Heart right ventricle (tissue), 16 donors: ENCODE results near the gene HERC6. TPM values are rescaled to one million over a fixed set of nuclear protein-coding genes. Genes with fewer than 3 reads are reported as not detected.

Experiments used
- ATAC-seq, 8 donors: fragments of 200-7000 bp; cut with Tn5 transposase; one replicate each; pipeline ENCODE4 v1.9.1; 2020; ENCODE audit warnings: mild to moderate bottlenecking in 8 of 8, moderate library complexity in 8 of 8, moderate number of reproducible peaks in 1 of 8
- DNase-seq, 2 donors: peaks; one replicate each; pipeline ENCODE4 v3.0.0-alpha.2; 2020
- H3K27ac ChIP-seq, 10 donors: fragments of 200-600 bp; sonication (generic) in 2 of 10; one replicate each; pipeline versions ENCODE4 v1.5.0 to v1.8.0; 2020 to 2022; ENCODE audit warnings: mild to moderate bottlenecking in 3 of 10
- H3K27me3 ChIP-seq, 7 donors: fragments of 200-600 bp; one replicate each; pipeline ENCODE4 v1.8.0; 2021 to 2022; ENCODE audit warnings: mild to moderate bottlenecking in 2 of 7
- H3K36me3 ChIP-seq, 9 donors: fragments of 200-600 bp; sonication (generic) in 1 of 9; one replicate each; pipeline versions ENCODE4 v1.5.0 to v1.8.0; 2020 to 2022; ENCODE audit warnings: mild to moderate bottlenecking in 2 of 9
- H3K4me1 ChIP-seq, 9 donors: fragments of 200-600 bp; sonication (generic) in 1 of 9; one replicate each; pipeline versions ENCODE4 v1.5.0 to v1.8.0; 2020 to 2022; ENCODE audit warnings: mild to moderate bottlenecking in 4 of 9
- H3K4me3 ChIP-seq, 10 donors: fragments of 200-600 bp; sonication (generic) in 2 of 10; one replicate each; pipeline versions ENCODE4 v1.5.0 to v1.8.0; 2020 to 2022; ENCODE audit warnings: mild to moderate bottlenecking in 7 of 10, moderate library complexity in 2 of 10
- H3K9me3 ChIP-seq, 11 donors: fragments of 200-600 bp in 10 of 11; sonication (generic) in 2 of 11; one replicate each; pipeline versions ENCODE4 v1.5.0 to v1.8.0; 2013 to 2022; ENCODE audit warnings: mild to moderate bottlenecking in 2 of 11, control low read depth in 1 of 11, moderate library complexity in 1 of 11
- CTCF ChIP-seq, 9 donors: fragments of 200-600 bp; sonication (generic) in 2 of 9; IDR thresholded peaks; one replicate each; pipeline versions ENCODE4 v1.5.0 to v1.8.0; 2021 to 2022; ENCODE audit warnings: antibody characterized with exemption in 9 of 9, mild to moderate bottlenecking in 5 of 9, moderate library complexity in 1 of 9
- WGBS, 2 donors: extraction: QIAGEN DNeasy Blood & Tissue Kit; methylation state at CpG; one replicate each; pipeline ENCODE4 v1.1.7; 2013; ENCODE audit warnings: inconsistent platforms in 1 of 2; 5-methylcytosine and 5-hydroxymethylcytosine counted together
- intact Hi-C, 10 donors: fragments of 100-400 bp; cut with DNase I; formaldehyde crosslinking; loops; one replicate each; pipeline versions ENCODE4 v1.11.1 to v1.14.2; 2022
- polyA plus RNA-seq, 2 donors: library from polyadenylated mRNA; stranded (reverse); fragments of 200-250 nt; gene quantifications; one replicate each; pipeline ENCODE4 v1.2.3, GENCODE V29; 2013
- total RNA-seq, 10 donors: library from RNA; stranded (reverse); fragmentation: NEBNext Ultra II Directional in 3 of 10; extraction: Animal tissue kit (Norgen Biotek cat#: 25700) in 3 of 10; gene quantifications; one replicate each; pipeline versions ENCODE4 v1.2.1 to v1.2.4, GENCODE V29; 2021 to 2023
- donor health status: Arrhythmogenic right ventricular cardiomyopathy.
- donor health status: ischemic (EF 13 %, LVEDD 7.1; RV severe dilation, severe dysfunction).
- donor health status: healthy with polysubstance abuse.
- donor health status: DM: no; HTN: yes; CAD: no.
- donor health status: DM: no; HTN: no; CAD: no.
- donor health status: ischemic (EF 25% LVEDD 6.9; RV normal size, moderate dysfunction).
- donor health status: ischemic (EF 25% LVEDD 5.7; RV mildly dilated, moderate dysfunction).
- donor health status: healthy.
- donor health status: DM: yes; HTN: yes; CAD: no.
- donor health status: Ischemic cardiomyopathy.
- donor health status: ischemic (EF 35%, LVEDD 5.7; RV mildly dilated, moderate dysfunction).
- donor health status: nonischemic (EF 11% LVEDD 7.7; RV severe dilation, severe dysfunction).
- donor health status: DM: yes; HTN: yes; CAD: no.
- donor health status: PGD.
- donor health status: ischemic (EF 29% LVEDD 5.4; RV normal size, mild dysfunction).
- donor health status: nonischemic (EF 23%, LVEDD 6.1; RV moderate dilation, normal function).

HERC6 gene
- total and polyA plus RNA-seq, 12 donors = 1.8 to 20.0 (median 14.6) TPM

- no peak for ATAC-seq
- TF ChIP-seq CTCF (IDR thresholded peaks at IDR 0.05) = no peak
Measured at GRCh38 chr4:88448889-88449288, 70.2 kb downstream of the HERC6 start.

GRCh38 chr4:88449290-88449689, 70.6 kb downstream of the HERC6 start:
- TF ChIP-seq CTCF (IDR thresholded peaks at IDR 0.05) = no peak
- Histone ChIP-seq H3K4me3 (no peak overlapping the region), H3K36me3 (no peaks in the 10 kb centered on the region), H3K4me1 (peaks cover 0 to 14% (median 0%) of the 10 kb centered on the region in 9 donors), H3K9me3 (no peaks in the 10 kb centered on the region), H3K27ac (no peak overlapping the region), H3K27me3 (no peaks in the 10 kb centered on the region)
- ATAC-seq (no peak), DNase-seq (no peak)
- intact Hi-C loops = loop anchor here in 1 of 10 donors (10.0 kb wide), 1 partner anchor 54 kb away; no protein-coding TSS in a partner anchor

More at GRCh38 chr4:88448889-88449288, 70.2 kb downstream of the HERC6 start:
- Histone ChIP-seq H3K27me3 (no peaks in the 10 kb centered on the region), H3K4me3 (no peak overlapping the region), H3K36me3 (no peaks in the 10 kb centered on the region), H3K27ac (no peak overlapping the region), H3K4me1 (peaks cover 0 to 14% (median 0%) of the 10 kb centered on the region in 9 donors), H3K9me3 (no peaks in the 10 kb centered on the region)
- DNase-seq = no peak
- intact Hi-C loops = loop anchor here in 1 of 10 donors (10.0 kb wide), 1 partner anchor 54 kb away; no protein-coding TSS in a partner anchor

GRCh38 chr4:88451205-88451604, 72.6 kb downstream of the HERC6 start:
- Histone ChIP-seq H3K4me1 (peaks cover 0 to 19% (median 4%) of the 10 kb centered on the region in 9 donors), H3K9me3 (no peaks in the 10 kb centered on the region), H3K27ac (no peak overlapping the region), H3K27me3 (no peaks in the 10 kb centered on the region), H3K36me3 (no peaks in the 10 kb centered on the region), H3K4me3 (no peak overlapping the region)
- intact Hi-C loops = loop anchor here in 1 of 10 donors (5.0 kb wide), 1 partner anchor 74 kb away; the partner anchor contains the start of gene HERC6
- TF ChIP-seq CTCF (IDR thresholded peaks at IDR 0.05) = no peak
- no peak for DNase-seq
- ATAC-seq = no peak
- WGBS, 2 donors = 88 to 92% methylated on average over 2 of the region's 2 CpGs

GRCh38 chr4:88452912-88453311, 74.3 kb downstream of the HERC6 start:
- DNase-seq (no peak), ATAC-seq (no peak)
- 78 to 79% methylated on average over 2 of the region's 2 CpGs for WGBS, 2 donors
- Histone ChIP-seq H3K27ac (no peak overlapping the region), H3K4me3 (no peak overlapping the region), H3K36me3 (no peaks in the 10 kb centered on the region), H3K9me3 (no peaks in the 10 kb centered on the region), H3K4me1 (peaks cover 0 to 20% (median 7%) of the 10 kb centered on the region in 9 donors), H3K27me3 (no peaks in the 10 kb centered on the region)
- no peak for TF ChIP-seq CTCF (IDR thresholded peaks at IDR 0.05)
- intact Hi-C loops = loop anchor here in 1 of 10 donors (5.0 kb wide), 1 partner anchor 76 kb away; the partner anchor contains the start of gene HERC6
